ENCODE measurements around the gene ARRB1. TPM values are rescaled to one million over a fixed set of nuclear protein-coding genes. Genes with fewer than 3 reads are reported as not detected.
"Not testable (repeated sequence)": the region's sequence is repeated elsewhere in the genome, so short reads cannot be mapped to it uniquely, and the experiment has no call there.

The ARRB1 gene
- total RNA-seq, 1 donor from 2014 or later: 70.8 TPM

DNA sequence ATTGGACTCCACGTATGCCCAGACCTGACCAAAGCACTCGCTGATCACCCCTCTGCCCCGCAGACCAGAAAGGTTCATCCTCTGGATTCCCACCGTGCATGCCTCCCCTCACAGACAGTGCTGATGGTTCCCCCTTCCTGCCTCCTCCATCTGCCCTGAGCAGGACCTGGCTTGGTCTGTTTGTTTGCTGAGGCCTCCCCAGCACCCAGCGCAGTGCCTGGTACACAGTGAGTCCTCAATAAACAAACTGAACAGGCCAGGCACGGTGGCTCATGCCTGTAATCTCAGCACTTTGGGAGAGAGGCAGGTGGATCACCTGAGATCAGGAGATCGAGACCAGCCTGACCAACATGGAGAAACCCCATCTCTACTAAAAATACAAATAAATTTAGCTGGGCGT, 24.2 kb upstream of the ARRB1 start:
- intact Hi-C loops (cut with DNase I): no loop called here
- no peak for DNase-seq (ENCODE audit: low spot score)
- no peak for ATAC-seq

DNA sequence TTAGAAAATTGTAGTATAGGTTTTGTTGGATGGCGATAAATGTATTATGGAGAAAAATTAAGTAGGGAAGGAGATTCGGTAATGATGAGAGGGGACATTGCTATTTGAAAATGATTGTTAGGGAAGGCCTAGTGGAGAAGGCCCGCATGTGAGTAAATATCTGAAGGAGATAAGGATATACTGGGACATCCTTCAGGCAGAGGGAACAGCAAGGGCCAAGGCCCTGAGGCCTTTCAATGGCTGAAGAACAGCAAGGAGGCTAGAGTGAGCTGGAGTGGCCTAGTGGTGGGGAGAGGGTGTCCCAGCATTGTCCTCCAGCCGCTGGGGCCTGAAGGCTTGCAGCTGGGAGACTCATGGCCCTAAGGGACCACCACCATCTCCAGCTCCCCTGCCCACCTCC, 23.2 kb upstream of the ARRB1 start:
- ATAC-seq (no peak), DNase-seq (ENCODE audit: low spot score) (no peak)
- intact Hi-C loops (cut with DNase I): no loop called here

GRCh38 chr11:75373201-75373600, 21.7 kb upstream of the ARRB1 start:
- DNase-seq (ENCODE audit: low spot score) (no peak), ATAC-seq (no peak)
- intact Hi-C loops (cut with DNase I): no loop called here

DNA sequence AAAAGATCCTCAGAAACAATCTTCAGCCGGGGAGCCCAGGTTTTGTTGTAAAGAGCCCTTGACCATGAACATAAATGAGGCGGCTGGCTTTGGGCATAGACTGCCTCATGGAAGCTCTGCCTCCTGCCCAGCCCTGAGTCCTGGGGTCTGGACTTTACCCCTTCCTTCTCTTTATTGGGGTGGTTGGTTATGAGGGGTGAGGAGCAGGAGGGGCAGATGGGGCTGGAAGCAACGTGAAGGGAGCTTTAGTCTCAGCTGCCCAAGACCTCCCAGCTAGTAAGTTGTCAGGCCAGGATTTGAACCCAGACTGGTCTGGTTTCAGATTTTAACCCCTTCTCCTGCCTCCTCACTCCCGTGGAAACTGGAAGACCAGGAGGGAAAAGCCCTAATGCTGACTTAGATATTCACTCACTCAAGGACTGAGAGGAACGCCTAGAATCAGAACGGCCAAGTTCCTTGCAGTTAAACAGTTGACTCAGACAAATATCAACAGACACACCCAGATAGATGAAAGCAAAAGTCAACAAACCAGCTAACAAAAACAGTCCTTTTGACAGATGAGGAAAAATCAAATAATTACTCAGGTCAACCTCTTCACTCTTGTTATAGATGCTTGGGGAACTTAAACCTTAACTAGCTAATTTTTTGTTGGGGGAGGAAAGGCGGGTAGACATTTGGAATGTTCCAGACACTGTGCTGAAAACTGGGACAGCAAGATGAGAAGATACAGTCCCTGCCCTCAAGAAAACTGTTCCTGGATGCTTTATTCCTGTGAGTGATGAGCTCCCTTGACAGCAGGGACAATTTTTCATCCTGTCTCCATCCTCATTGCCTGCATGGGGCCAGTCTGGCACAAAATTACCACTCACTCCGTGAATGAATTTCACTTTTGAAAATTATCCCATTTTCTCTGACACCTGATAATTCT, 20.8 kb upstream of the ARRB1 start:
- DNase-seq (ENCODE audit: low spot score) (no peak), ATAC-seq (peak; percentile 62)
- intact Hi-C loops (cut with DNase I): no loop called here

DNA sequence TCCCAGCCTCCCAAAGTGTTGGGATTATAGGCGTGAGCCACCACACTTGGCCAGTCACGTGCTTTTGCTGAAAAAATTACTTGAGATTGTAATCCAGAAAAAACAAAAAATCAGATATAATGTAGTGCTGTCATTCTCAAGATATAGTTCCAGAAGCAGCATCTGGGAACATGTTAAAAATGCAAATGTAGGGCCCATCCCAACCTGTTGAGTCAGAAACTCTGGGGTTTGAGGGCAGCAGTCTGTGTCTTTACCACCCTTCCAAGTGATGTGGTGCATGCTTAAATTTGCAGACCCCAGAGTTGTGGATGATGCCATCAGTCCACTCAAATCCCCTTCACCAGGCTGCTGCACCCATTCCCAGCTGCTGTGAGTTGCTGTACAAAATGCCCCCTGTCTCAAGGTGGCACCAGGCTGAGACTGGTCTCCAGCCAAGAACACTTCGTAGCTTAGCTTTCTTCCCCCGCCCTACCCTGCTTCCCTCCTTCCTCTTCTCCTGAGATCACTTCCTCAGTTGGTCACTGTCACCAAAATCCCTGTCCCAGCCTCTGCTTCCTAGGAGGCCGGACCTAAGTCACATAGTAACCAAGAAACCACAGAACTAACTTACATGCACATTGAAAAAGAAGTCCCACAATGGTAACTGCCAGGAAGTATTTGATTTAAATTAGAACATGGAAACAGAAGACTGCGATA, 18.2 kb upstream of the ARRB1 start:
- intact Hi-C loops (cut with DNase I): no loop called here
- DNase-seq (ENCODE audit: low spot score) (no peak), ATAC-seq (peak; percentile 66)

DNA sequence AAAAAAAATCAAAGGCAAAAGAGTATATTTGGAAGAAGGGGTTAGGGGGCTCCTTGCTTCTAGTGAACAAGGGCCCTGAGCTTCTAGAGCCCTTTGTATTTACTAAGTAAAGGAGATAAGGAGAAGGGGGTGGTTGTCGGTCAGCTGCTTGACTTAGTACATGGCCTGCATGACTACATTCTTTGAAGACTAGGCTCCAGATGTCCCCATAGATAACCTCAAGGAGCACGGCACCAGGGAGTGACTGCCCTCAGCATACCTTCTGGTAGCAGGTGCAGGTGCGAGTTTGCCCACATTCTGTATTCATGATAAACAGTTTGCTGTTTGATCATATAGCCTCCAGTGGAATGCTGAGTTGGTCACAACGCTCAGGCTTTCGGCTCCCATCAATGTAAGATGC, 15.4 kb upstream of the ARRB1 start:
- intact Hi-C loops (cut with DNase I); DNase-seq (ENCODE audit: low spot score); ATAC-seq: not testable (repeated sequence)

DNA sequence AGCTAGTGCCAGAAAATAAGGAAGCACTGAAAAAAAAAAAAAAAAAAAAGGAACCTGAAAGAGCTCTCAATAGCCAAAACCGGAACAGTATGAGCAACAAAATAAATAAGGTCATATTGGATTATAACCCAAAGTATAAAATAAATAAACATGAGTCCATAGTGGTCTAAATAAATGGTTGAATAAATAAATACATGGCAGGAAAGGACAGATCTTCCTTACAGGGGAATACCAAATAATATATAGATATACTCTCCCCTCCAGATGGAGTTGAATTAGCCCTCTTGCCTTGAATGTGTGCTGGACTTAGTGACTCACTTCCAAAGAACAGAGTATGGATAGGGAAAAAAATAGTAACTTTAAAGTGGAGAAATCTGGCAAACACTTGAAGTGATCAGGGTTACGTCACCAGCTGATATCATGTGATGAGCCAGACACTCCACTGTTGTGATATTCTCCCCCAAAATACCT, 14.3 kb upstream of the ARRB1 start:
- intact Hi-C loops (cut with DNase I): no loop called here
- DNase-seq (ENCODE audit: low spot score) (no peak), ATAC-seq (peak; percentile 70)

GRCh38 chr11:75362285-75362684, 10.8 kb upstream of the ARRB1 start:
- DNase-seq (ENCODE audit: low spot score); ATAC-seq; intact Hi-C loops (cut with DNase I): not testable (repeated sequence)

DNA sequence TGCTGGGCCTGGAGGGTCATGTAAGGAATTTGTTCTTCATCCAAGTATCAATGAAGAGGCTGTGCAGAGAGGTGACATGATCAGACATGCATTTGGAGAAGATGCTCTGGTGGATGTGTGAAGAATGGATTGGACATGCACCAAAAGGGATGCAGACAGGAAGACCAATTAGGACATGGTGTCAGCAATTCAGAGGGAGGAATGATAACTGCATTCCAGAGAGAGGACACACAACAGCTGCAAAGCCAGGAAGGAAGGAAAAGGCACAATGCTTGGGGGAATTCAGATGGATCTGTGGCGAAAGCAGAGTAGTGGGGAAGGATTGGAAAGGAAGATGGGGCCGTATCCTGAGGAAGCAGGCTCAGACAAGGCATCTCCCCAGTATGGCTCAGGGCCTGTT, 5.2 kb upstream of the ARRB1 start:
- ATAC-seq (no peak), DNase-seq (ENCODE audit: low spot score) (no peak)
- intact Hi-C loops (cut with DNase I): no loop called here

- DNase-seq (ENCODE audit: low spot score) (no peak), ATAC-seq (no peak)
- intact Hi-C loops (cut with DNase I): no loop called here
Measured at GRCh38 chr11:75355051-75355450, 3.6 kb upstream of the ARRB1 start.

DNA sequence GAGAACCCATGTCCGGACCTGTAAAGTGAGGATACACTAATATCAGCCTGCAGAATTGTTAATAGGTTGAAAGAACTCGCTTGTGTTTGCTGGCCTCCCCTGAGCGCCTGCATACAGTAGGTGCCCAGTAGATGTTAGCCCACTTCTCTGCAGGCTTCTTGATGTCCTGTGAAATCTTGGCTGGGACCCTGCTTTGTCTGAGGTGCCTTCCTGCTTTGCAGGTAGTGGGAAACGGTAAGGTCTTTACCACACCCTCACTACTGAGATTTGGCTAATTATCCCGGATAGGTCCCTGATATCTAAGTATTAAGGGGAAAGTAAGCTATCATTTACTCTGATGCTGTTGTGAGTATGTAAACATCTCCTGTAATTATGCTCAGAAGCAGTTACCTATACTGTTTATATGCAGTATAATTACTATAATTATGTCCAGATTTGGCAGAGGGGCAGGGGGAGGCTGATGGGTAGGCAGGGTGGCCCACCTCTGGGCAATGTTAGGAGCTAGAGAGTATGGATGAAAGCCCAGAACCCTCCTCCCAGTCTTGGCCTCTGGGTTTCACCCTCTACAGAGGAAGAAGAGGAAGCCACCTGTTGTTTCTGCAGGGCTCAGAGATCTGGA, 1.2 kb upstream of the ARRB1 start:
- ATAC-seq: no peak
- intact Hi-C loops (cut with DNase I): no loop called here
- DNase-seq (ENCODE audit: low spot score): no peak

GRCh38 chr11:75351791-75352587, 528 bp upstream of the ARRB1 start:
- DNase-seq (ENCODE audit: low spot score): peak; percentile 79
- intact Hi-C loops (cut with DNase I): no loop called here
- peak; percentile 64 for ATAC-seq

GRCh38 chr11:75350743-75351540, 519 bp downstream of the ARRB1 start:
- ATAC-seq: peak; percentile 18
- intact Hi-C loops (cut with DNase I): no loop called here
- DNase-seq (ENCODE audit: low spot score): no peak

- no peak for DNase-seq (ENCODE audit: low spot score)
- intact Hi-C loops (cut with DNase I): no loop called here
- ATAC-seq: no peak
Measured at GRCh38 chr11:75350122-75350742, 1.2 kb downstream of the ARRB1 start.

DNA sequence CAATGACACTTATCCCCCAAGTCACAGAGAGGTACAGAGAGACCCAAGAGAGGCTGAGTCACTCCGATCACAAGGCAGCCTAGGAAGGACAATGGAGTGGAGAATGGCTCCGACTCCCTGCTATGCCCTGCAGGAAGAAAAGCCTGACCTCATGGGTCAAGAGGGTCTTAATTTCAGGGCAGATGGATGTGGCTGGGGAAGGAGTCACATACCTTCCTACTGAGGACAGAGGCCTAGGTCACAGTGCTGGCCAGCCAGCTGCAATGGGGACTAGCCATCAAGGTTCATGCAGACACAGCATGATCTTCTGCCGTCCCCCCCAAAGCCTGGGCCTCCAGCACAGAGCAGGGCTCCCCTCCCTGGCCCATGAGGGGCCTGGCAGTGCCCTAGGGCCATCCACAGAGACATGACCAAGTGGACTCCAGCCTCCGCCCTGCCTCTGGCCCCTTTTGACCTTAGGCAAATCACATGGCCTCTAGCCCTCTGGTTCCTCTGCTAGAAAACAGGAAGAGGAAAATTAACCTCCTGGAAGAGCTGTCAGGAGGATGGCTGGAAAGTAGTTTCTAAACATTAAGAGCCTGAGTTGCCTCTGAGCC, 1.8 kb downstream of the ARRB1 start:
- DNase-seq (ENCODE audit: low spot score) (no peak), ATAC-seq (peak; percentile 24)
- intact Hi-C loops (cut with DNase I): no loop called here

DNA sequence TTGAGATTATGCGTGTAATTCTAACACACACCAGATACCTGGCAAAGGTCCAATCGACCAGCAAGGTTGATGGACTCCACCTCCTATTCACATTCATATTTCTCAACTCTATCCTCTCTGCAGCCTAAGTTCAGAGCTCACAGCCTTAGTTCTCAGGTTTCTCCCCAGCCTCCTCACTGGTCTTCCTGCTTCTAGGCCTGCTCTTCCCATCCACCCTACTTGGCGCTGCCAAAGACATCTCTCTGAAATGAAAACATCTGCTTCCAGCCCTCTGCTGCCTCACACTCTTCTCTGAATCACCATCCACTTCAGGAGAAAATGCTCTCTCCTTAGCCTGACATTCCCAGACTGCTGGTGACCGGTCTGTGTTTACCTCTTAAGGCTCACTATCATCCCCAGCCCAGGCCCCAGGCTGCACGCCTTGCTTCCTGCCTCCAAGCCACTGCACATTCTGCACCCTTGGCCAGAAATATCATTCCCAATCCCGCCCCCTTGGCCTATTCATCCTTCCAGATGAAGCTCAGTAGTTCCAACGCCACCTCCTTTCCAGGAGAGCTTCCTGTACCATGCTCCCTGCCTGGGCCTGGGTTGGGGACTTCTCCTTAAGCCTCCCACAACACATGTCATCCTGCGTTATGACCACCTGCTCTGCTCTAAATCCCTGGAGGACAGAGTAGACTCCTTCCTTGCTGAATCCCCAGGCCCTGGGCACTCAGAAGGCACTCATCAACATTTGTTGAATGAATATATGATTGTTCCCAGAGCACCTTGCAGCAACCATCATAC, 3.5 kb downstream of the ARRB1 start:
- intact Hi-C loops (cut with DNase I): no loop called here
- DNase-seq (ENCODE audit: low spot score) (no peak), ATAC-seq (peak; percentile 45)
